Inflammatory macrophage (primary cell): ENCODE data around the gene LZTFL1.

Experiments
- DNase-seq, 2 donors: peaks; one replicate each; pipeline ENCODE4 v3.0.0-alpha.2; 2020 to 2022

Gene LZTFL1

DNA sequence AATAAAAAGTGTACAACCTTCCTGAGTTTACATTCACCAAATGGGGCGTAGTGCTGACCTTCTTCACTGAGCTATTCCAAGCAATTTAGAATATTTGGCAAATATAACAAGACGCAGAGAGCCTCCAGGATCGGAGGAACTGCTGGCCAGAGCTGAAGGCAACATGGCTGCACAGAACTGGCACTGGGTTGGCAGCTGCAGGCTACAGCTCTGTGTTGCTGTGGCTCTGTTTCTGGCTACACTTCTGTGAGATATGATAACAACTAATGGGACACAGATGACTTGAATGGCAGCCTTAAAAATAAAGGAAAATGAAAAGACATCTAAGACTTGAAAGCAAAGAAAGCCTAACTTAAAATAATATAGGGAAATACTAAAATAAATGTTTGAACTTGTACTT lies 34.8 kb downstream of the LZTFL1 start:
- DNase-seq, result no peak

DNA sequence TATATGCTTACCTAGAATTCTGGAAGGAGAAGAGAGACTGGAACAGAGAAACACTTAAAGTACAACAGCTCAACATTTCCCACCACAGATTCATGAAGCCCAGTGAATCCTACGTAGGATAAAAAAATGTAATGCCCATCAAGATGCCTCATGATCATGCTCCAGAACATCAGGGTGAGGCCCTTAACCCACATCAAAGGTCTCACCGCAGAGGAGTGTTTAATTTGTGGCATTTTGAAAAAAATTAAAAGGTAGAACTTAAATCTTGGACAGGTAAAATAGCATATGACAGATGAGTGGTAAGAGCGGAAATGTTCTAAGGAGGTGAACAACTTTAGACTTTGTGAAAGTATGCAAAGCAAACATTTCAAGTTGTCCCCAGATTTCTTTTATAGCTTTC lies 35.8 kb downstream of the LZTFL1 start:
- no peak for DNase-seq

DNA sequence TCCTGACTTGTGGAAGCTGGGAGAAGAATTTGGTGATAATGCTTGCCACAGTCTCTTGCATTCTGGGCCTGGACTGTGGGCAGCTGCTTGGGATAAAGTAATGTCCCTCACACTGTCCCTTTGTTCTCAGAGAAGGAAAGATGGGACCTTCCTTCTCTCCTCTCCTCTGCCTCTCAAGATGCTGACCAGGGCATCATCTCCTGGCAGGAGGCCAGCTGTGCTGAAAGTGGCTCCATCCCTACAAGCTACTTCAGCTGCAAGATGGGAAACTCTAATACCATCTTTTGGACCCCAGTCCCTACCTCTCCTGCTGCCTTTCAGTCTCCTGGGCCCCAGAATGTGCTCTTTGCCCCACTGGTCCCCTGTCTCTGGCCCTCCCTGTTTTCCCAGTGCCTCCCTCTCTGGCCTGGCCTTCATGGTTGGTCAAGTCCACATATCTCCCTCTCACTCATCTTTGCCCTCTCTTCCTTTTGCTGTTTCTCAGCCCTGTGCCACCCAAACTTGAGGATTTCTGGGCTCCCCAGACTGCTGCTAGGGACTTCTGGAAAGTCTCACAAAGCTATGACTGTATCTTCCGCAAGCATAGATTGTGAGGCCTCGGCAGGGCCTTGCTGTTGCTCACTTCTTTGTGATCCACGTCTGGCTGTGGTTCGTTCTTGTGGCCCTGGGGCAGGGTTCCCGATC lies 38.5 kb downstream of the LZTFL1 start:
- DNase-seq, result no peak

DNA sequence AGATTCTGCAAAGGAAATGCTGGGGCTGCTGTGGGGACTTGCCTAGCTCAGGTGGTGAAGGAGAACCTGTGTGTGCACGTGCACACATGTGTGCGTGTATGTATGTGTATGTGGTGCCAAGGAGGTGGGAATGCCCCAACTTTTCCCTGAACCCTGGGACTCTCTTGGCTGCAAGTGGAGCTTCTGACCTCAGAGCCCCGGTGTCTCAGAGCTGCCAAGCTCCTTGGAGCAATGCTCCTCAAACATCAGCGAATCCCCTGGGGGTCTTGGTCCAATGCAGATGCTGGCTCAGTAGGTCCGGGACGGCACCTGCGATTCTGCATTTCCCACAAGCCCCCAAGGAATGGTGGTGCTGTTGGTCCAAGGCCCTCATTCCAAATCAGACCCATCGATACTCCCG lies 39.8 kb downstream of the LZTFL1 start:
- no peak for DNase-seq

DNA sequence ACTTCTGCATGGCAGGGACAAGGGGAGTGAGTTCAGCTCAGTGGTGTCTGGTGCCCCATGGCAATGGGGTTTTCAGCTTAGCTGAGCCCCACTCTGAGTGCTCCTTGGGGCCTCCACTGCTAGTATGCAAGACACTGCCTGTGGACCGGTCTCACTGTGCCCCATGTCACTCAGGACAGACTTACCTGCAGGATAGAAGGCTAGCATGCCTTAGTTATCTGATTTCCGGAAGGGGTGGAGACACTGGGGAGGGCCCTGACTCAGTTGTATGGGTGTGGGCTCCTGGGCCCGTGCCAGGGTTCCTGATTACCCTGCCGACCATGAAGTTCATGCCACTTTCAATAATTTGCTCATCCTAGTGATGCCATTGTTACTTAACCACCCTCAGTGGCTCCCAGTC lies 41.3 kb downstream of the LZTFL1 start:
- DNase-seq, result no peak

DNA sequence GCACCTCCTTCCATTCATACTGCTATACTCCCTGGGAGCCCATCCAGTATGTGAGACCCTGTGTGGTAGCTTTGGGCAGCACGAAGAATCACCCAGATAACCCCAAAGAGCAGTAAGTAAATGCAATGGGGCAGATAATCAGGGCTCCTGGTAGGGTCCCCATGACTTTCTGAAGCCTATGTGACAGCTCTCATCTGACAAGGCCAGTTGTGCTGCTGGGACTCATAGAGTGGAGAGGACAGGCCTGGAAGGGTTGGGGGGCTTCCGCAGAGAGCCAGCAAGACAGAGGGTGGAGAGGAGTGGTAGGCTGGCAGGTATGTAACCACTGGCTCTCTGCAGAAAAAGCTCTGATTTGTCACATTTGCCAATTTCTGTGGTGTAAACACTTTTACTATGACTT lies 42.3 kb downstream of the LZTFL1 start:
- DNase-seq, result no peak

DNA sequence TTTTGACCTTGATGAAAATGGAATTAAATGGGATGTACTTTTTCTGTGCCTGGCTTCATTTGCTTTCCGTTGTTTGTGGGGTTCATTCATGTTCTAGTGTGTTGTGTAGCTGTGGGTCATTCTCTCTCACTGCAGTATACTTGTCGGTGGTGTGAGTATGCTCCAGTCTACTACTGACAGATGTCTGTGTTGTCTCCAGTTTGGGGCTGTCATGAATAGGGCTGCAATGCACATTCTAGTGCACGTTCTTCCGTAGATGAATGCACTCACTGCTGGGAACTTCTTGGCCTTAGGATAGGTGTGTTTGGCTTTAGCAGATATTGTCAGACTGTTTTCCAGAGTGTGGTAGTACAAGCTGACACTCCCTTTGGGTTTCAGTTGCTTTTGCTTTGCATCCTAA lies 43.9 kb downstream of the LZTFL1 start:
- no peak for DNase-seq

DNA sequence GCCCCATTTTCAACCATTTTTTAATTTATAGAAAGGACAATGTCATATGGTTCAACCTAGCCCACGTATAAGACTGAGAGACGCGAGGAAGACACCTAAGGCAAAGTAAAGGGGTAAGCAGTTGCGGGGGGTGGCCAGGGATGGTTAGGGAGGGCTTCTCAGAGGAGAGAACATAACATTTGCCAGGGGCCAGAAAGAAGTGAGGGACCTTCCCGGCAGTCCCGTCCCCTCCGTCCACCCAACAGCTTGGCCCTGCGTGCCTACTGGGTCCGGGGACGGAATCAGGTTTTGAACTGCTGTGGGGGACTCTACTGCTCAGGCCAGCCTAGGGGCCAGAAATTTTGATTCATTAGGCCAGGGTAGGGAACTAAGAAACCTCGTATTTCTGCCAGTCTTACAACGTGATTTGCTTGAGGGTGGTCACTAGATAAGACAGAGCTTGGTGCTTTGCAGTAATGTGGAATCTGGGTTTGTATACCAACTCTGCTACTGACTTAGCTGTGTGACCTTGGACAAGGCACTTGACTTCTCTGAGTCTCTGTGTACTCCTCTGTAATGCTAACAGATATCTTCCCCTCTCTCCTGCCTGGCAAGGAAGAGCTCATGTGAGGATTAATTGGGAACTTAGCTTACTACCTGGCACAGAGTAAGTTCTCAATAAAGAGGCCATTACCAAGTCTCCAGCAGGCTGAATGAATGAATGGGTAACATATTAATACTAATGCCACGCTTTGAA lies 44.8 kb downstream of the LZTFL1 start:
- DNase-seq, result no peak

DNA sequence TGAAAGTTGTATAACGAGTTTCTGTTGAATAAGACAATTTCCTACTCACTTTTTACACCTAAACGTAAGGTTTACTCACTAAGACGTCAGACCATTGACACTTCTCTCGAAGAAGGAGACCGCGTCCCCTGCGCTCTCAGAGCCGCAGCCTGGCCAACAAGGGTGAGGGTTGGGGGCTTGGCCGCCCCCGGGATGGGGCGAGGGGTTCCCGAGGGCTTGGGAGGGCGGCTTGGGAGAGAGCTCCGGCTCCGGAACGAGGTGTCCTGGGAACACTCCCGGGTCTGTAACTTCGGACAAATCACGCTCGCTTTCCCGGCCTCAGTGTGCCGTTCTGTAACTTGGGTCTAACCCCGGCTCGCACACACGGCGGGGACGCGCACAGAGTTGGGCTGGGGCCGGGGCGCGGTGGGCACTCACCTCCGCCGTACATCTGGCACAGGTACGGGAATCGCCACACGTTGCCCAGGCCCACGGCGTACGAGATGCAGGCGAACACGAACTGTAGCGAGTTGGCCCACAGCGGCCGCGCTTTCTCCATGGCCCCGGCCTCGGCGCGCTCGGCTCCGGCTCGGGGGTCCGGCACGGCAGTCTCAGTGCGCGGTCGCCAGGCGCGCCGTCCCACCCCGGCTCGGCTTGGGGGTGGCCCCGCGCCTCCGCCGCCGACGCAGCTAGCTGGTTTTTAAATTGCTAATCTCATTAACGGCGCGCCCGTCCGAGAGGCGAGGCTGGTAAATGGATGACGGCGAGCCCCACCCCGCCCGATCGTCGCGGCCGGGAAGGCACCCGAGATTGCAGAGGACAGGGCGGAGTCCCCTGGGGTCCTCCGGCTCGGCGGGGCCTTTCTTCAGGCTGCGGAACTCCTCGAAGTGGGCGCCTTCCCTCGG lies 45.8 kb downstream of the LZTFL1 start, which contains the start of gene SLC6A20:
Gene SLC6A20 (minus strand): TSS at position 655 of the 884 bp plus-strand sequence. CDS start 117 bp downstream, at position 538.
- no peak for DNase-seq

DNA sequence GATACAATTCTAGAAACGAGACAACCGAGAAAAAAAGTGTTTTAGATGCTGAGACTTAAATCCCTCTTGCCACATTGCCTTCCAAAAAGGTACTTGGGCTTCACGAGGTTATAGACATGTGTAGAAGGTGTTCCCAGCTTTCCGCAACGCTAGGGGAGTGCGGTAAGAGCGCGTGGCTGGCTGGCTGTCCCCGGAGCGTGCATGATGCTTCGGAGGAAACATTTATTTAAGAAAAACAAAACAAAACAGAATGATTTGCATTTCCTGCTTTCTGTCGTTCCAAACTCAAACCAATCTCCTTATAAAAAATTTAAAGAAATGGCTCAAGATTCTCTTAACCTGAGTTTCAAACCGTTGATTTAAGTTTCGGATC lies 46.4 kb downstream of the LZTFL1 start:
- no peak for DNase-seq

DNA sequence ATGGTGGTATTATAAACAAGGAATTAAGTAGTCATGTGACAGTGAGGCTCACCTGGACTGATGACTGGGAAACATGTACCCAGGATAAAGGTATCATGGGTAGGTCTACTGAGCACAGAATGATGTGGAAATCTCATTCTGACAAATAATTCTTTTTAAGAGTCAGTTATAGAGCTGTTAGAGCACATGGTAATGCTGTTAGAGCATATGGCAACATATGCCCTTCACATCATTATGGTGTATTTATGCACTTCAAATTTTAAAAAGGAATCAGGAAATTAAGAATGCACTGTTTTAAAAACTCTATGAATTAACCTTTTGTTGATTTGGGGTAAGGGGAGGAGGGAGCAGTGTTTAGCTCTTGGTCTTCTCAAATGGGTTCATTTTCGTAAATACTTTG lies 47.3 kb downstream of the LZTFL1 start:
- DNase-seq, result no peak

DNA sequence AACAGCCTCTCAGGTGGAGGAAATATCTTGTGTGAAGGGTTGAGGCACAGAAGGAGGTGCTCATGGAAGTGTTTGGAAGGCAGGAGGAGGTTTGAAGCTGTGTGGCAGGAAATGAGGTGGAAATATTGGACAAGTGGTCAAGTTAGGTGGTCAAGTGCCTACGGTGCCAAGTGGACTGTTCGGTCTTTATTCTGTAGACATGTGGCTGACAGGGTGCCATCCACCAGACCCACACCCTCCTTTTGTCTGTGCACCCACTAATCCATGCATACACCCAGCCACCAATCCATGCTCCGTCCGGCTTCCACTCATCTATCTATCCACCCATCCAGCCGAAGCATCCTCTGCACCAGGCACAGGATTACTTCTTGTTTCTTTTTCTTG lies 47.8 kb downstream of the LZTFL1 start:
- DNase-seq, result no peak

DNA sequence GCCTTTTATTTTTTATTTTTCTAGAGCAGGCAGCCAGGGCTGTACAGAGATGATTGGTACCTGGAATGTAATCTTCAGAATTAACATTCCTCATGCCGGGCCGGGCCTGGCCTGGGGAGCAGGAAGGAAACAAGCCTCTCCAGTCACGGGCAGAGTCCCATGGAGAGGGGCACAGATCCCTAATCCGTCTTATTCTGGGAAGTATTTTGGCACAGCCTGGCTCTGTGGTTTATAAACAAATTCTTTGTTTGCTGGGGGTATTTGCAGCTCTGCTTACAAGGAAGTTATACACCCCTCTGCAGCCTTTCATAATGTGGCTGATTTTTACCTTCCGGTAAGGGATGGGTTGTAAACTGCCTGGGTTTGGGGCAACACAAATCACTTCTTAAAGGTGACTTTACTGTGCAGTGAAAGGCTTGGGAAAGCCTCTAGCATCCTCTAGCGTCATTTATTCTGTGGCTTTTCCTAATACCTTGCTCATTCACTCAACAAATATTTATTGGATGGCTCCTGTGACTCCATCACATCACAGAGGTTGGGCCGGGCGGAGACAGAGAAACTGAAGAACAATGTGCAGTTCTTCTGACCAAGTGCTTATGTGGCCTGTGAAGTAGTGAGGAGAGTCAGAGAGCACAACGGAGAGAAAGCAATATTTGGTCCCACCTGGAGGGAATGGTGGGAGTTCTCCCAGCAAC lies 48.3 kb downstream of the LZTFL1 start:
- DNase-seq, result no peak

DNA sequence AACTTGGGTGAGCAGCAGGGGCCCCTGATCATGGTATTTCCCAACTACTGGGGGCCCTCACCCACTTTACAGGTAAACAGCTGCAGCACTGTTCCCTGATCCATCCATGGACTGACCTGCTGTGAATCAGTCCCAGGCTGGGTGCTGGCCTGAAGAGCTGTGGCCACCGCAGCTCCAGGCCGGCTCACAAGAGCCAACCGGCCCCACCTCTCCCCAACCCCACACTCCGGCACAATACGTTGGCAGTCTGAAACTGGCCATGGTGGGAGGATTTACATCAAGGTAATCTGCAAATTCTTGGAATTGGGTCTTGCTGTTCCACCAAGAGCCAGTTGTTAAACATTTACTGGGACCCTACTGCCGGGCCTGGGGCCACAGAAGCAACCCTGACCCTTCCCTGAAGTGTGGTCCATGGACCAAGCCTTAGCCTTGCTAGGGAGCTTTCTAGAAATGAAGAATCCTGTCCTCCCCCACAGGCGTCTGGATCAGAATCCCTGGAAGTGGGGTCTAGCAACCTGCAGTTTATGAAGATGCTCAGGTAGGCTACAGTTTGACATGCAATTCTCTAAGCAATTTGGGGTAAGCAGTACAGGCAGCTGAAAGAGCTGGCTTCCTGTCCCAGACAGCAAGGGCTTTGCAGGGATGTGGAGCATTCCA lies 49.3 kb downstream of the LZTFL1 start:
- DNase-seq, result no peak

DNA sequence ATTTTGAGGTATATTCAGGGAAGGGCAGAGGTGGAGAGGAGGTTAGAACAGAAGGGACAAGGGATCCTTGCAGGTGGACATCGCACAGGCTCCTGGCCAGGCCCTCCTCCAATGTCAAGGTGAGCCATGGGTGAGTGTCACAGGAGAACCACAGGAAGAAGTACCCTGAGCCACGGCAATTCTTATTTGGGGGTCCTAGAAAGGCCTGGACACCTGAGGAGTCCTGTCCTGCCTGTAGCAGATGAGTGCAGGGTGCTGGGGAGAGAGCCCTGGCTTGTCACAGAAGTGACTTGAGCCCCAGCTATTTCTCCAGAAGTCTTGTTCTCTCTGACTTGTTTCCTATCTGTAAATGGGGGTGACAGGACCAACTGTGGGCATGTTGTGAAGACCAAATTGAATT lies 49.9 kb downstream of the LZTFL1 start:
- DNase-seq, result no peak

DNA sequence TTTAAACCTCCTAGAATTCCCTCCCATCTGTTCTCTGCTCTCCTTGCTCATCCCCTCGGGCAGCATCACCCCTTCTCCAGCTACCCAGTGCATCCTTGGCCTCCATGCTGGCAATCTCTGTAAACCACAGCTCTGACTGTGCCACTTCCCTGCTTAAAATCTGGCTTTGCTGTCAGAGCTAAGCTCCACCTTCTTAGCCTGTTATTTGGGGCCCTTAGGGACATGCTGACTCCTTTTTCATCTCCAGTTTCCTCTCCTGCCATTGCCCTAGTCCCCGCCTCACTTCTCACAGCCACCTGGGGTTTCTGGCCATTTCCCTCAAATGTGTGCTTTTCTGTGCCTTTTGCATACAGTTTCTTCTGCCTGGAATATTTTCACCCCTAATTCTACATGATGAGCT lies 51.3 kb downstream of the LZTFL1 start:
- no peak for DNase-seq

DNA sequence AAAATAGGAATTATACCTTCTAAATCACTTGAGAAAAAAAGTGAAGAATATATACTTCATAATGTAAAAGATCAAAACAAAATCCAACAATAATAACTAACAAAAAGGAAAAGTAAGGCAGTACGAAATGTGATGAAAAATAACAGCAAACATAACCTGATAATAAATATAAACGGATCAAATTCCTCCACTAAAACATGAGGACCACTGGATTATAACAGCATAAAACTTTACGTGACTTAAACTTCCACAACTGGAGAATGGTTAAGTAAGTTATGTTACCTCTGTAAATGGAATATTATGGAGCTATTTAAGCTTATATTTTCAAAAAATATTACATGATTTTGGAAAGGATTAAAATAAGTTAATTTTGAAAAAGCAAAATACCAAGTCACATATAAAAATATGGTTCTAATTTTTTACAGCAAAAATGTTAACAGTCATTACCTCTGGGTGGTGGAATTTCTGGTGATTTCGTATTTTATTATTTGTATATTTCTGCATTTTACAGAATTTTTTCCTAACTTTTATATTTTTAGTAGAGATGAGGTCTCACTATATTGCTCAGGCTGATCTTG lies 52.6 kb downstream of the LZTFL1 start:
- DNase-seq, result no peak

DNA sequence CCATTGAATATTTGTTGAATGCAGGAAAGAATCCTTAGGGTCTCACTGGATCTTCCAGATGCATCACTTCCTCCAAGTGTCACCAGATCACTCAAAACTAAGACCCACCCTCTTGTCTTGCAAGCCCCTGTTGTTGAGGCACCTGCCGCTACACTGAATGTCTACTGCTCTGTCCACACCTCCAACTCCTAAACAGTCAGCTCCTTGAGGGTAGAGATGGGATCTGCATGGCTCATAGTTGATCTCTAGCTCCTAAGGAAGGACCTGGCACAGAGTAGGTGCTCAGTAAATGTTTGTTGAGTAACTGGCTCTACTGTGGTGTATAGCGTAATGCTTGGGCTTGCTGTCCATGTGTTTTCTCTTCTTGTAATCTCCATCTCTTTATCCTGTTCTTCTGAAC lies 54.4 kb downstream of the LZTFL1 start:
- no peak for DNase-seq

DNA sequence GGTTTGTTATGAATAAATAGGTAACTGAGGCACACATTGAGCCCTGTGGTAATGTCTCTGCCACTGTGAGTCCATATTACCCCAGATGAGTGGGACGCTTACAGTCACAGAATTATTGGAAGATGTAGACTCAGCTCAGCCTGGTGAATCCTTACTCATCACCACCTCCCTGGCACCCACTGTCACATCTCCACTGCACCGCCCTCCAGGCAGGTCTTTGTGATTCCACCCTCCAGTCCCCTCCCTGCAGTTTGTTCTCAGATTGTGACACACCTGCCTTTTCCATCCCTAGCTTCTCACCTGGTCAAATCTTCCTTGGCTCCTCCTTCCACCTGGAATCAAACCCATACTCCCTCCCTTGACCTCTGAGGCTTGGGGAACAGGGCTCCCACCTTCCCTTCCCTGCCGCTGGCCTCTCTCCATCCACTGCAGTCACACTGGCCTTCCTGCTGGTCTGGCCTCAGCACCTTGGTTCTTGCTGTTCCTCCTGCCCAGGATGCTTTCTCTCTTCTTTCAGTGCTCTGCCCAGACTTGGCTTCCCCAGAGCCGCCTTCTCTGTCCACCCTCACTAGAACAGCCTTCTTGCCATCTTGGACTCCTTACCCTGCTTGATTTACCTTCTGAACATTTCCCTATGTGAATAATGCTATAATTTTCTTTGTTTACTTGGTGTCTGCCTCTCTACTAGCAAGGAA lies 55.0 kb downstream of the LZTFL1 start:
- no peak for DNase-seq

DNA sequence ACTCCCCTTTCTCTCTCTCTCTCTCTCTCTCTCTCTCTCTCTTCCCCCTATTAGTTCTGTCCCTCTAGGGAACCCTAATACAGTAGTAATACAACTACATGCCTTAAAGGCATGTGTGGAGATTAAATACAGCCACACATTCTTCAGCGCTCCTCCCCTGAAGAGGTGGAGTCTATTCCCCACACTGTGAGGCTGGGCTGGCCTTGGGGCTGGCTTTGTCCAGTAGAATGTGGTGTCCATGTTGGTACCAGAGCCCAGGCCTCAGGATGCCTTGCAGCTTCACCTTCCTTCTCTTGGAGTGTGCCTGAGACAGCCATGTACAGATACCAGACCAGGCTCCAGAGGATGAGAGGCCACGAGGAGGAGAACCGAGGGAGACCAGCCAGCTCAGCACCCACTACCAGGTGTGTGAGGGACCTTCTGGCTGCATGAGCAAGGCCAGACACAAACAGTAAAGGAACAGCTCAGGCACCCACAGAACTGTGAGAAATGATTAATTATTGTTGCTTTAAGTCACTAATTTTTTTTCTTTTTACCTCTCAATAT lies 56.2 kb downstream of the LZTFL1 start:
- no peak for DNase-seq

DNA sequence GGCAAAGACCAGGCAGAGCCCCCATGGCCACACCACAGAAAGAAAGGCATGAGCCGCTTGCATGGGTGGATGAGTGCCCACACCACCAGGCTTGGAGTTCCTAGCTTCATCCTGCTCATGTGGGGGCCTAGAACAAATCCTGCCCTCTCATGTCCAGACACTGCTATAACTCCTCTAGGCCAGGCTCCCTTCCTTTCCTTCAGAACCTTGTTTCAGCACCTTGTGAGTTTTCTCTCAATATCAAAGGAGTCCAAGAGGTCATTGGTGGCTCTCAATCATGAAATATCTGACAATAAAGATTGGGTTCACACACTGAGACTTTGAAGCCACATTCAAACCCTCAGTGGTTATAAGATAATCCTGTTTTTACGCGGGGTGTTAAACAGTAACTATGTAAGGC lies 58.3 kb downstream of the LZTFL1 start:
- DNase-seq, result no peak
